ENCODE measurements around the gene SAAL1. TPM values are rescaled to one million over a fixed set of nuclear protein-coding genes. Genes with fewer than 3 reads are reported as not detected.
"Not testable (repeated sequence)": the region's sequence is repeated elsewhere in the genome, so short reads cannot be mapped to it uniquely, and the experiment has no call there.

SAAL1 gene, protein sequence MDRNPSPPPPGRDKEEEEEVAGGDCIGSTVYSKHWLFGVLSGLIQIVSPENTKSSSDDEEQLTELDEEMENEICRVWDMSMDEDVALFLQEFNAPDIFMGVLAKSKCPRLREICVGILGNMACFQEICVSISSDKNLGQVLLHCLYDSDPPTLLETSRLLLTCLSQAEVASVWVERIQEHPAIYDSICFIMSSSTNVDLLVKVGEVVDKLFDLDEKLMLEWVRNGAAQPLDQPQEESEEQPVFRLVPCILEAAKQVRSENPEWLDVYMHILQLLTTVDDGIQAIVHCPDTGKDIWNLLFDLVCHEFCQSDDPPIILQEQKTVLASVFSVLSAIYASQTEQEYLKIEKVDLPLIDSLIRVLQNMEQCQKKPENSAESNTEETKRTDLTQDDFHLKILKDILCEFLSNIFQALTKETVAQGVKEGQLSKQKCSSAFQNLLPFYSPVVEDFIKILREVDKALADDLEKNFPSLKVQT
- 10 to 100 TPM; 32.1 to 34.3 TPM for total RNA-seq

DNA sequence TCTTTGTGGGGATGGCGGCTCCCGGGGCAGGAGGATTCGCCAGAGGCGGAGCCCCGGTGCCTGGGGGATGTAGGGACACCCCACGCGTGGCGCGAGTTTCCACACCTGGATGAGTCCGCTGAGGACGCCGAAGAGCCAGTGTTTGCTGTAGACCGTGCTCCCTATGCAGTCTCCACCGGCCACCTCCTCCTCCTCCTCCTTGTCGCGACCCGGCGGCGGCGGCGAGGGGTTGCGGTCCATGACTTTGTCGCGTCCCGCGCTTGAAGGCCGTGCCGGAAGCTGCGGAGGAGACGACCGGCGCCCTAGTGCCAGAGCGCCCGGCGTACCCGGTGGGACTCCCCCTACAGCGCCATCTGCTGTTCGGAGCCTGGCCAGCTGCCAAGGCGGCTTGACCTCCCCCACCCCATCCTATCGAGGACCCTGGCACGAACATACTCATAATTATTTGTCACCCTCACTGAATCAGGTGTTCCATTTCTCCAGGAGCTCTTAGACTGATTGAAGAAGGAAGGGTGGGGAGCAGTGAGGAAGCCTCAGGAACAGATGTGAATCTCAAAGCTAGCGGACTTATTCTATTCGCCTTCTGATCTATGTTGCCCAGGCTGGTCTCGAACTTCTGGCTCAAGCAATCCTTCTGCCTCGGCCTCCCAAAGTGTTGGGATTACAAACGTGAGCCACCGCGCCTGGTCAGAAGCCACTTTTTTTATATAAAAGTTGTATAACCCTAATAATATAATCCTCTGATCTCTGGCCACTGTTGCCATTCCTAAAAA is at the start of gene SAAL1:
Gene SAAL1 (minus strand): TSS at position 281 of the 773 bp plus-strand sequence. CDS start 41 bp downstream, at position 240.
- ChIA-PET POLR2A (interaction anchor here (0.9 to 2.9 kb wide), 2 partner anchors 92 to 278 kb away, joined by 3 to 19 read pairs; partner anchors contain the start of gene SERGEF), CTCF (interaction anchor here (0.6 to 4.2 kb wide), 20 partner anchors 10 to 659 kb away, joined by 3 to 36 read pairs (median 5); partner anchors contain the start of genes SERGEF and TSG101)
- intact Hi-C loops (cut with micrococcal nuclease), result loop anchor here (1.0 to 10.0 kb wide), 5 partner anchors 93 to 420 kb away; partner anchors contain the start of genes GTF2H1, HPS5, LDHA and SERGEF
- Mint-ChIP-seq H3K9me3 (no peaks in the 10 kb centered on the region), H3K36me3 (peaks cover 17% of the 10 kb centered on the region), H3K27ac (peak within 1 kb of the TSS; percentile 78), H3K27me3 (peaks cover 4% of the 10 kb centered on the region), H3K4me3 (peak within 1 kb of the TSS; percentile 92), H3K4me1 (ENCODE audit: low read depth) (peaks cover 37% of the 10 kb centered on the region)
- peak; percentile 94 for DNase-seq

DNA sequence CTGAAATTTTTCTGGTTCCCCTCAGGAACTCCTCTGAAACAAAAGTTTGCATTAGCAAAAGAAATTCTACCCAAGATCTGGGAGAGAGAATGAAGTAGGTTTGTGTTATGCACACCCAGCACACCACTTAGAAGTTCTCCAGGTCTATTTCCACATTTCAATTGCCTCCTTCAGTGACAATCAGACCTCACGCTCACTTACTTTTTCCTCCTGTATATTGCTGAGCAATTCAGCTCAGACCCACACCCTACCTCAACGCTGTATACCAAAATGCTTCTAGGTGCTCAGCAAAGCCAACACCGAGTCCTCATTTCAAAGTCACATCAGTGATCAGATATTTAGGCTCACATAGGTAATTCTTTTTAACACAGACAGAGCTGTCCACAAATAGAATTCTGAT is 45.7 kb upstream of the SAAL1 start:
- H3K4me1 Mint-ChIP-seq (ENCODE audit: low read depth), result no peaks in the 10 kb centered on the region
- H3K9me3 Mint-ChIP-seq, result no peaks in the 10 kb centered on the region
- no peak overlapping the region for H3K27ac Mint-ChIP-seq
- DNase-seq, result no peak
- intact Hi-C loops (cut with micrococcal nuclease), result no loop called here
- peaks cover 22% of the 10 kb centered on the region for H3K27me3 Mint-ChIP-seq
- no peaks in the 10 kb centered on the region for H3K36me3 Mint-ChIP-seq
- POLR2A ChIA-PET, result no interaction called here
- CTCF ChIA-PET, result no interaction called here
- H3K4me3 Mint-ChIP-seq, result no peak overlapping the region

DNA sequence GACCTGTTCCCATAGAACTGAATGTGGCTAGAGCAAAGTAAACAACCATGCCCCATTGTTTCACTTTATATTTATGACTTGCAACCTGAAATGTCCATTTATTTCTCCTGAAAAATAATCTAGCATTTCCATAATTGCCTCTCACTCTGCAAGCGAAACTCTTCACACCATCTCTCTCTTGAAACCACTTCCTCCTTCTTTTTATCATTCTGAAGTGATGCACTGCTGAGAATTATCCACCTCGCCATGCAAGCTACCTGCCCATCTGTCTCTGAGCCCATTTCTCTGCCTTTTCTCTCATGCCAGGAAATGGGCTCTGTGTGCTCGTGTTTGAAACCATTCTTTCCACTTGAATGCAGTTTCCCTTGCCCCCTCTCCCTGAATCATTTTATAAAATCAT is 40.0 kb upstream of the SAAL1 start:
- CTCF ChIA-PET, result interaction anchor here (1.1 to 1.7 kb wide), 2 partner anchors 10 to 98 kb away, joined by 4 to 5 read pairs; no protein-coding TSS in a partner anchor
- no peak for DNase-seq
- intact Hi-C loops (cut with micrococcal nuclease), result no loop called here
- Mint-ChIP-seq H3K4me3 (no peak overlapping the region), H3K36me3 (no peaks in the 10 kb centered on the region), H3K9me3 (no peaks in the 10 kb centered on the region), H3K27ac (no peak overlapping the region), H3K4me1 (ENCODE audit: low read depth) (peaks cover 6% of the 10 kb centered on the region), H3K27me3 (peaks cover 31% of the 10 kb centered on the region)
- POLR2A ChIA-PET, result no interaction called here

DNA sequence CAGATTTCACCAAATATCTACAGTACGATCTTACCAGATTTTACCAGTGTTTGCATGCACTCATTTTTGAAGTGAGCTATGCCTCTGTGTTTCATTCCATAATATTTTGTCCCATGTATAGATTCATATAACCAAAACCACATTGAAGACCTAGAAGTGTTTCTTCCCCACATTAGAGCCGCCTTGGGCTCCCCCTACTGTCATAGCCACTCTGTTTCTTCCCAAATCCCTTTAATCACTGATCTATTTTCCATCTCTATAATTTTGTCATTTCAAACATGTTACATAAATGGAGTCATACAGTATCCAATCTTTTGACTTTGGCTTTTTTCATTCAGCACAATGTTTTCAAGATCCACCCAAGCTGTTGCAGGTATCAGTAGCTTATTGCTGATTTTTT is 39.1 kb upstream of the SAAL1 start:
- peaks cover 6% of the 10 kb centered on the region for H3K4me1 Mint-ChIP-seq (ENCODE audit: low read depth)
- no peak for DNase-seq
- peaks cover 33% of the 10 kb centered on the region for H3K27me3 Mint-ChIP-seq
- H3K36me3 Mint-ChIP-seq, result no peaks in the 10 kb centered on the region
- no peak overlapping the region for H3K4me3 Mint-ChIP-seq
- H3K9me3 Mint-ChIP-seq, result no peaks in the 10 kb centered on the region
- intact Hi-C loops (cut with micrococcal nuclease), result no loop called here
- POLR2A ChIA-PET, result no interaction called here
- no peak overlapping the region for H3K27ac Mint-ChIP-seq
- CTCF ChIA-PET, result interaction anchor here (0.6 to 1.7 kb wide), 3 partner anchors 11 to 213 kb away, joined by 3 to 5 read pairs (median 4); no protein-coding TSS in a partner anchor

DNA sequence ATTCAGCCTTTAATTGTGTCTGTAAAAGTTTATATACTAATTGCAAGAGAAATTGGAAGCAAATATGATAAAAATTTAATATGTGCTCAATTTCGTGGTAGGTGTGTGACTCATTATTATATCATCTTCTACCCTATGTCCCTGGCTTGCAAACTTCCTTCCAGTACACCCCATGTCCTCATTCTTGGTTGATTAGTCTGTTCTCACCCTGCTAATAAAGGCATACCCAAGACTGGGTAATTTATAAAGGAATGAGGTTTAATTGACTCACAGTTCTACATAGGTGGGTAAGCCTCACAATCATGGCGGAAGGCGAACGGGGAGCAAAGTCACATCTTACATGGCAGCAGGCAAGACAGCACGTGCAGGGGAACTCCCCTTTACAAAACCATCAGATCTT is 38.4 kb upstream of the SAAL1 start:
- no peak for DNase-seq
- ChIA-PET CTCF (interaction anchor here (0.6 kb wide), 1 partner anchor 214 kb away, joined by 3 read pairs; no protein-coding TSS in a partner anchor), POLR2A (no interaction called here)
- H3K4me1 Mint-ChIP-seq (ENCODE audit: low read depth), result peaks cover 6% of the 10 kb centered on the region
- H3K27ac Mint-ChIP-seq, result no peak overlapping the region
- H3K9me3 Mint-ChIP-seq, result no peaks in the 10 kb centered on the region
- H3K36me3 Mint-ChIP-seq, result no peaks in the 10 kb centered on the region
- peaks cover 33% of the 10 kb centered on the region for H3K27me3 Mint-ChIP-seq
- intact Hi-C loops (cut with micrococcal nuclease), result no loop called here
- H3K4me3 Mint-ChIP-seq, result no peak overlapping the region

DNA sequence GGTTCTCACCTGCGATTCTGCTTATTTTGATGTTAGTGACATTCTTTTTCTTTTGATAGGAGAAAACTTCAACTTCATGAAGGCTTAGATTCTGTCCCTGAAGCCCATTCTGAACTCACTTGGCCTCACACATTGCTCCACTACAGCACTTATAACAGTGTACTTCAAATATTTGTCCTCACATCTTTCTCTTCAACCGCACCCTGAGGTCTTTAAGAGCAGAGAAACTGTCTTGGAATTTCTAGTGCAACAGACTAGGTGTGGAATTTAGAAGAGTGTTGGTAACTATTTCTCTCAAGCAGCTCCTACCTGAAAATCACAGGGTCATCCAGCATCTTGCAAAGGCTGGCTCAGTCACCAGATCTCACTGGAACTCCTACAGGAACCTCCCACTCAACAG is 34.3 kb upstream of the SAAL1 start:
- H3K4me3 Mint-ChIP-seq, result no peak overlapping the region
- H3K4me1 Mint-ChIP-seq (ENCODE audit: low read depth), result no peaks in the 10 kb centered on the region
- no peaks in the 10 kb centered on the region for H3K36me3 Mint-ChIP-seq
- H3K27me3 Mint-ChIP-seq, result peaks cover 23% of the 10 kb centered on the region
- no peak for DNase-seq
- ChIA-PET POLR2A (no interaction called here), CTCF (no interaction called here)
- H3K9me3 Mint-ChIP-seq, result no peaks in the 10 kb centered on the region
- intact Hi-C loops (cut with micrococcal nuclease), result no loop called here
- H3K27ac Mint-ChIP-seq, result no peak overlapping the region

DNA sequence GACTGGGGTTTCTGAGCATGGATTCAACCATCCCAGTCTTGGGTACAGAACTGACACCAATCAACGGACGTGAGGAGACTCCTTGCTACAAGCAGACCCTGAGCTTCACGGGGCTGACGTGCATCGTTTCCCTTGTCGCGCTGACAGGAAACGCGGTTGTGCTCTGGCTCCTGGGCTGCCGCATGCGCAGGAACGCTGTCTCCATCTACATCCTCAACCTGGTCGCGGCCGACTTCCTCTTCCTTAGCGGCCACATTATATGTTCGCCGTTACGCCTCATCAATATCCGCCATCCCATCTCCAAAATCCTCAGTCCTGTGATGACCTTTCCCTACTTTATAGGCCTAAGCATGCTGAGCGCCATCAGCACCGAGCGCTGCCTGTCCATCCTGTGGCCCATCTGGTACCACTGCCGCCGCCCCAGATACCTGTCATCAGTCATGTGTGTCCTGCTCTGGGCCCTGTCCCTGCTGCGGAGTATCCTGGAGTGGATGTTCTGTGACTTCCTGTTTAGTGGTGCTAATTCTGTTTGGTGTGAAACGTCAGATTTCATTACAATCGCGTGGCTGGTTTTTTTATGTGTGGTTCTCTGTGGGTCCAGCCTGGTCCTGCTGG is 31.4 kb upstream of the SAAL1 start:
- POLR2A ChIA-PET, result no interaction called here
- Mint-ChIP-seq H3K36me3 (no peaks in the 10 kb centered on the region), H3K4me3 (no peak overlapping the region), H3K27ac (no peak overlapping the region), H3K4me1 (ENCODE audit: low read depth) (no peaks in the 10 kb centered on the region), H3K27me3 (peaks cover 13% of the 10 kb centered on the region), H3K9me3 (no peaks in the 10 kb centered on the region)
- intact Hi-C loops (cut with micrococcal nuclease), result no loop called here
- DNase-seq, result no peak
- CTCF ChIA-PET, result no interaction called here

DNA sequence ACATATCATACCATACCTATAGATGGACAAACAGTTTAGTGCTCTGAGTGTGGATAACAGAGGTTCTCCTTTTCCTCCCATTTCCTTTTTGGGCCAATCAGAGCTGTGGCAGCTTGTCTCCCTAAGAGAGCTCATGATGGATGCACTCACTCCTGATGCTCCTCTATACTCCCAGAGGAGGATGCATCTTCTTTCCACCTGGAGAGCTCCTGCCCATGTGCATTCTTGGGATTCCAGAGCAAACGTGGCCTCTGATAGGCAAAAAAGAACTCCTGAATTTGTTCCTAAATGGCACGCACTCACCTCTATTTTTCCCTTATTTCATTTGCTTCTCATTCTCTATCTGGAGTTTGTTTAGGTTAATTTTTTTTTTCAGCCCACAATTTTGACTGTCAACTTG is 29.4 kb upstream of the SAAL1 start:
- CTCF ChIA-PET, result no interaction called here
- H3K4me3 Mint-ChIP-seq, result no peak overlapping the region

DNA sequence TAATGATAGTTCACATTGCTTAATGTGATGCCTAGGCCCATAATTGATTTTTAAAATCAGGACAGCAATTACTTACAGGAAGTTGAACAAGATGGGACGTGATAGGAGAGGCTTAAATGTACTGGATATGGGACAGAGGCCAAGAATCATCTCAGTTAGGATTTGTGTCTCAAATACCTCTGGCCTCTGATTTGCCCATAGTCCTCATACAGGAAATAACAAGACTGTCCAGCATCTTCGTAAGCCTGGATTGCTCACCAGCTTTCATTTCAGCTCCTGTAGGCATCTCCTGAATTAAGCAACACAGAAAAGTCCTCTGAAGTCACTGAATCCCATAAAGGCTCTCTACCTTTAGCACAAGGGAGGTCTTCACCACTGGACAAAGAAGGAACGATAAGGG is 26.5 kb upstream of the SAAL1 start, which contains the start of gene MRGPRX3:
Gene MRGPRX3 (plus strand): TSS at position 231 of the 400 bp plus-strand sequence. CDS start 4,632 bp downstream, outside the sequence.
- H3K27me3 Mint-ChIP-seq, result peaks cover 20% of the 10 kb centered on the region
- ChIA-PET POLR2A (no interaction called here), CTCF (no interaction called here)
- no peak within 1 kb of the TSS for H3K27ac Mint-ChIP-seq
- H3K4me1 Mint-ChIP-seq (ENCODE audit: low read depth), result no peaks in the 10 kb centered on the region
- H3K36me3 Mint-ChIP-seq, result no peaks in the 10 kb centered on the region
- H3K4me3 Mint-ChIP-seq, result no peak within 1 kb of the TSS
- no peaks in the 10 kb centered on the region for H3K9me3 Mint-ChIP-seq
- DNase-seq, result no peak
- intact Hi-C loops (cut with micrococcal nuclease), result no loop called here

More for the DNA sequence above, 29.4 kb upstream of the SAAL1 start:
- Mint-ChIP-seq H3K9me3 (no peaks in the 10 kb centered on the region), H3K36me3 (no peaks in the 10 kb centered on the region), H3K27me3 (peaks cover 7% of the 10 kb centered on the region), H3K27ac (no peak overlapping the region), H3K4me1 (ENCODE audit: low read depth) (no peaks in the 10 kb centered on the region)
- no peak for DNase-seq
- intact Hi-C loops (cut with micrococcal nuclease), result no loop called here
- POLR2A ChIA-PET, result interaction anchor here (0.7 kb wide), 1 partner anchor 383 kb away, joined by 5 read pairs; no protein-coding TSS in a partner anchor

DNA sequence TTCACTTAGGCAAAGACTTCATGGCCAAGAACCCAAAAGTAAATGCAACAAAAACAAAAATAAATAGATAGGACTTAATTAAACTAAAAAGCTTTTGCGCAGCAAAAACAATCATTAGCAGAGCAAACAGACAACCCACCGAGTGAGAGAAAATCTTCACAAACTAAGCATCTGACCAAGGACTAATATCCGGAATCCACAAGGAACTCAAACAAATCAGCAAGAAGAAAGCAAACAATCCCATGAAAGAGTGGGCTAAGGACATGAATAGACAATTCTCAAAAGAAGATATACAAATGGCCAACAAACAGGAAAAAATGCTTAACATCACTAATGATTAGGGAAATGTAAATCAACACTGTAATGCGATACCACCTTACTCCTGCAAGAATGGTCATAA is 25.2 kb upstream of the SAAL1 start:
- H3K4me3 Mint-ChIP-seq; H3K4me1 Mint-ChIP-seq (ENCODE audit: low read depth); DNase-seq; H3K36me3 Mint-ChIP-seq; H3K27ac Mint-ChIP-seq; CTCF ChIA-PET; intact Hi-C loops (cut with micrococcal nuclease); H3K9me3 Mint-ChIP-seq; POLR2A ChIA-PET: not testable (repeated sequence)
- peaks cover 24% of the 10 kb centered on the region for H3K27me3 Mint-ChIP-seq

DNA sequence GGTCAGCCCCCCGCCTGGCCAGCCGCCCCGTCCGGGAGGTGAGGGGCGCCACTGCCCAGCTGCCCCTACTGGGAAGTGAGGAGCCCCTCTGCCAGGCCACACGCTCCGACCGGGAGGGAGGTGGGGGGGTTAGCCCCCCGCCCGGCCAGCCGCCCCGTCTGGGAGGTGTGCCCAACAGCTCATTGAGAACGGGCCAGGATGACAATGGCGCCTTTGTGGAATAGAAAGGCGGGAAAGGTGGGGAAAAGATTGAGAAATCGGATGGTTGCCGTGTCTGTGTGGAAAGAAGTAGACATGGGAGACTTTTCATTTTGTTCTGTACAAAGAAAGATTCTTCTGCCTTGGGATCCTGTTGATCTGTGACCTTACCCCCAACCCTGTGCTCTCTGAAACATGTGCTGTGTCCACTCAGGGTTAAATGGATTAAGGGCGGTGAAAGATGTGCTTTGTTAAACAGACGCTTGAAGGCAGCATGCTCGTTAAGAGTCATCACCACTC is 15.5 kb upstream of the SAAL1 start:
- H3K4me1 Mint-ChIP-seq (ENCODE audit: low read depth); H3K9me3 Mint-ChIP-seq; intact Hi-C loops (cut with micrococcal nuclease); H3K27ac Mint-ChIP-seq; H3K4me3 Mint-ChIP-seq; DNase-seq; H3K36me3 Mint-ChIP-seq; POLR2A ChIA-PET; H3K27me3 Mint-ChIP-seq; CTCF ChIA-PET: not testable (repeated sequence)
